ENCODE data around the gene STX10. TPM values are rescaled to one million over a fixed set of nuclear protein-coding genes. Genes with fewer than 3 reads are reported as not detected.

STX10 gene
- total and polyA plus RNA-seq, 2 donors (not counting 3 experiments of a cell fraction or from before 2014, with no cell fraction given), result 63.1 to 91.6 TPM

DNA sequence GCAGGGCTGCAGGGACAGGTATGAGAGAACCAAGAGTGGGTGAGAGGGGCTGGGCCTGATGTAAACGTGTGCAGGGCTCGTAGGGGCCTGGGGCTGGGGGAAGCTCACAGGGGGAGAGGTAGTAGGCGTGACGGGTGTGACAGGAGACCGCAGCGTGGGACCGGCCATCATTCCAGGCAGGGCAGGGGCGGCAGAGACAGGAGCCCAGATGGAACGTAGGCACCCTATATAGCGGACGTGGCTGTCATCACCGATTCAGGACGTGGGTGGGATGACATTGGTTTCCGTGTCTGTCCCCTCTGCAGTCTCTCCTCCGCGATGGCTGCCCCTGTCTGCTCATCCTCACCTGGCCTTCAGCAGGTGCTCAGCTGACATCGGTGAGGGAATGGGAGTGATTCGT is 48.5 kb upstream of the STX10 start:
- no peak overlapping the region for H3K9ac ChIP-seq (replicated peaks; ENCODE audit: extremely low read depth, insufficient read depth, low read length)
- DNase-seq (ENCODE audit: low read depth, low spot score) (no peak), FAIRE-seq (no peak)
- H3K36me3 ChIP-seq (ENCODE audit: control insufficient read depth in 2 of 2, extremely low read depth in 1 of 2, insufficient read depth in 2 of 2, low read length in 2 of 2), result no peaks in the 10 kb centered on the region
- no peak overlapping the region for H3K27ac ChIP-seq (ENCODE audit: insufficient read depth, low read depth, low read length)
- H3K79me2 ChIP-seq (ENCODE audit: control insufficient read depth, insufficient read depth, low read length), result no peaks in the 10 kb centered on the region
- H3K9me3 ChIP-seq (replicated peaks; ENCODE audit: control insufficient read depth, insufficient read depth, low read length), result no peaks in the 10 kb centered on the region
- no peak overlapping the region for H3K4me3 ChIP-seq (replicated peaks in 1 of 3; ENCODE audit: insufficient read depth in 1 of 3, low read depth in 1 of 3, low read length in 3 of 3)
- BruUV-seq (replicated peaks), result no TSS peak
- dilution Hi-C loops (cut with MboI; ENCODE audit: extremely low pct_ligation_motif_present, low sequenced_read_pairs), result no loop called here
- H3K4me2 ChIP-seq (ENCODE audit: insufficient read depth, low read length), result no peak overlapping the region
- CTCF ChIA-PET, result interaction anchor here (0.7 to 1.2 kb wide), 4 partner anchors 8 to 64 kb away, joined by 3 read pairs; no protein-coding TSS in a partner anchor
- POLR2A ChIA-PET, result no interaction called here
- intact Hi-C loops (cut with micrococcal nuclease), result no loop called here
- H3K9me1 ChIP-seq (replicated peaks; ENCODE audit: control insufficient read depth, extremely low read depth, insufficient read depth, low read length), result no peaks in the 10 kb centered on the region
- TF ChIP-seq EZH2 (IDR thresholded peaks at IDR 0.05; ENCODE audit: borderline replicate concordance, low read depth, low read length, severe bottlenecking), result no peak
- TF ChIP-seq JUN (IDR thresholded peaks at IDR 0.05; ENCODE audit: borderline replicate concordance, insufficient read depth, insufficient read length, low read depth), result no peak
- TF ChIP-seq FOS (IDR thresholded peaks at IDR 0.05; ENCODE audit: borderline replicate concordance, insufficient read depth, low read length), result no peak
- TF ChIP-seq, protein P1, sequence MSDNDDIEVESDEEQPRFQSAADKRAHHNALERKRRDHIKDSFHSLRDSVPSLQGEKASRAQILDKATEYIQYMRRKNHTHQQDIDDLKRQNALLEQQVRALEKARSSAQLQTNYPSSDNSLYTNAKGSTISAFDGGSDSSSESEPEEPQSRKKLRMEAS (IDR thresholded peaks at IDR 0.05; ENCODE audit: insufficient read depth, insufficient read length), result no peak
- TF ChIP-seq MYC (IDR thresholded peaks at IDR 0.05; ENCODE audit: low read depth, low read length), result no peak
- no peak for TF ChIP-seq GATA2 (IDR thresholded peaks at IDR 0.05; ENCODE audit: insufficient read depth, insufficient read length, low read depth, low read length)
- TF ChIP-seq, protein P2, sequence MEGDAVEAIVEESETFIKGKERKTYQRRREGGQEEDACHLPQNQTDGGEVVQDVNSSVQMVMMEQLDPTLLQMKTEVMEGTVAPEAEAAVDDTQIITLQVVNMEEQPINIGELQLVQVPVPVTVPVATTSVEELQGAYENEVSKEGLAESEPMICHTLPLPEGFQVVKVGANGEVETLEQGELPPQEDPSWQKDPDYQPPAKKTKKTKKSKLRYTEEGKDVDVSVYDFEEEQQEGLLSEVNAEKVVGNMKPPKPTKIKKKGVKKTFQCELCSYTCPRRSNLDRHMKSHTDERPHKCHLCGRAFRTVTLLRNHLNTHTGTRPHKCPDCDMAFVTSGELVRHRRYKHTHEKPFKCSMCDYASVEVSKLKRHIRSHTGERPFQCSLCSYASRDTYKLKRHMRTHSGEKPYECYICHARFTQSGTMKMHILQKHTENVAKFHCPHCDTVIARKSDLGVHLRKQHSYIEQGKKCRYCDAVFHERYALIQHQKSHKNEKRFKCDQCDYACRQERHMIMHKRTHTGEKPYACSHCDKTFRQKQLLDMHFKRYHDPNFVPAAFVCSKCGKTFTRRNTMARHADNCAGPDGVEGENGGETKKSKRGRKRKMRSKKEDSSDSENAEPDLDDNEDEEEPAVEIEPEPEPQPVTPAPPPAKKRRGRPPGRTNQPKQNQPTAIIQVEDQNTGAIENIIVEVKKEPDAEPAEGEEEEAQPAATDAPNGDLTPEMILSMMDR (IDR thresholded peaks at IDR 0.05; ENCODE audit: extremely low read depth in 1 of 2, insufficient read depth in 1 of 2, low read depth in 1 of 2, low read length in 2 of 2), result no peak
- no peak for TF ChIP-seq POLR2A (IDR thresholded peaks at IDR 0.05; ENCODE audit: low read depth, low read length)
- no peak for TF ChIP-seq POLR2AphosphoS5 (IDR thresholded peaks at IDR 0.05; ENCODE audit: insufficient read depth, low read depth, low read length)
- H3K4me1 ChIP-seq (ENCODE audit: control insufficient read depth, extremely low read depth, insufficient read depth, low read length), result no peaks in the 10 kb centered on the region
- H4K20me1 ChIP-seq (replicated peaks; ENCODE audit: control insufficient read depth, extremely low read depth, insufficient read depth, low read length), result no peaks in the 10 kb centered on the region
- no peak overlapping the region for H2AFZ ChIP-seq (ENCODE audit: low read depth, low read length)
- no peaks in the 10 kb centered on the region for H3K27me3 ChIP-seq (ENCODE audit: control insufficient read depth in 2 of 2, insufficient read depth in 2 of 2, low read length in 2 of 2)

All from endothelial cell of umbilical vein (primary cell).